CD4-positive, alpha-beta T cell (primary cell): ENCODE data around the gene CHID1. TPM values are rescaled to one million over a fixed set of nuclear protein-coding genes. Genes with fewer than 3 reads are reported as not detected.

Source experiments
- ATAC-seq: fragments of 200-7000 bp; cut with Tn5 transposase; one replicate; pipeline ENCODE4 v1.10.0; 2022; ENCODE audit warnings: mild to moderate bottlenecking; ENCODE audit not compliant: poor library complexity
- CTCF ChIA-PET: fragments of 350-600 bp; sonication (Branson Sonifier 250); formaldehyde crosslinking; loops from one replicate; lab custom pipeline; 2021; ENCODE audit warnings: antibody characterized with exemption, inconsistent platforms; lab: Charles Lee
- POLR2A ChIA-PET: fragments of 350-600 bp; sonication (Branson Sonifier 250); formaldehyde crosslinking; loops from one replicate; lab custom pipeline; 2021; ENCODE audit warnings: antibody characterized with exemption, inconsistent platforms; lab: Charles Lee
- DNase-seq, 14 experiments: peaks; one replicate each; pipeline ENCODE4 v3.0.0-alpha.2; 2013 to 2020; ENCODE audit warnings: mixed read lengths in 2 of 14
- H3K27ac ChIP-seq, 2 donors: one replicate each; pipeline versions ENCODE4 v1.5.1 to v1.7.0; 2013; ENCODE audit warnings: low read length in 2 of 2, low read depth in 1 of 2, mild to moderate bottlenecking in 1 of 2
- H3K27me3 ChIP-seq, 2 experiments: 1 replicate in 1 of 2; 2 replicates in 1 of 2; pipeline versions ENCODE4 v1.6.1 to v1.7.0; 2013; ENCODE audit warnings: low read length in 2 of 2, control low read depth in 1 of 2, mild to moderate bottlenecking in 1 of 2, moderate library complexity in 1 of 2; ENCODE audit not compliant: insufficient read depth in 2 of 2, control insufficient read depth in 1 of 2
- H3K36me3 ChIP-seq: one replicate; pipeline ENCODE4 v1.6.1; 2013; ENCODE audit warnings: low read length, control low read depth; ENCODE audit not compliant: insufficient read depth
- H3K4me1 ChIP-seq: one replicate; pipeline ENCODE4 v1.6.1; 2013; ENCODE audit warnings: low read length, control low read depth; ENCODE audit not compliant: insufficient read depth
- H3K4me3 ChIP-seq: one replicate; pipeline ENCODE4 v1.5.1; 2013; ENCODE audit warnings: mild to moderate bottlenecking, low read length, moderate library complexity
- H3K9me3 ChIP-seq, 2 experiments: 1 replicate in 1 of 2; 2 replicates in 1 of 2; pipeline versions ENCODE4 v1.6.1 to v1.7.0; 2013; ENCODE audit warnings: low read length in 2 of 2, mild to moderate bottlenecking in 2 of 2, control low read depth in 1 of 2, moderate library complexity in 1 of 2; ENCODE audit not compliant: control insufficient read depth in 1 of 2, insufficient read depth in 1 of 2
- H3K27ac Mint-ChIP-seq: one replicate; pipeline ENCODE4 v1.8.0; 2020; ENCODE audit warnings: mixed read lengths
- H3K27me3 Mint-ChIP-seq: one replicate; pipeline ENCODE4 v1.8.0; 2021; ENCODE audit warnings: mixed read lengths
- H3K36me3 Mint-ChIP-seq: one replicate; pipeline ENCODE4 v1.8.0; 2021; ENCODE audit warnings: low read depth, mixed read lengths
- H3K4me1 Mint-ChIP-seq: one replicate; pipeline ENCODE4 v1.8.0; 2021; ENCODE audit warnings: low read depth, mixed read lengths
- H3K4me3 Mint-ChIP-seq: one replicate; pipeline ENCODE4 v1.8.0; 2020; ENCODE audit warnings: mild to moderate bottlenecking, mixed read lengths
- H3K9me3 Mint-ChIP-seq: one replicate; pipeline ENCODE4 v1.8.0; 2020; ENCODE audit warnings: mixed read lengths
- CTCF ChIP-seq: fragments of 200-600 bp; IDR thresholded peaks from one replicate; pipeline ENCODE4 v1.8.0; 2022; ENCODE audit warnings: antibody characterized with exemption, mild to moderate bottlenecking
- intact Hi-C, 2 experiments: fragments of 100-400 bp; cut with DNase I in 1 of 2; cut with micrococcal nuclease in 1 of 2; formaldehyde crosslinking; loops; one replicate each; pipeline versions ENCODE4 v1.15.1 to v1.9.0; 2023 to 2025; cut with DNase I, micrococcal nuclease
- total RNA-seq, 174 experiments: library from RNA in 2 of 174; stranded (reverse) in 2 of 174; gene quantifications; one replicate each; pipeline ENCODE4 v1.2.3 and lab custom pipeline; 2021 to 2026

Gene CHID1
- total RNA-seq, 2 experiments from 2014 or later, result 17.1 to 22.8 TPM

- Mint-ChIP-seq H3K4me1 (peaks cover 6% of the 10 kb centered on the region), H3K27me3 (no peaks in the 10 kb centered on the region), H3K27ac (peak overlapping the region; percentile 39), H3K36me3 (peaks cover 22% of the 10 kb centered on the region), H3K9me3 (no peaks in the 10 kb centered on the region), H3K4me3 (peak overlapping the region; percentile 79)
- ATAC-seq (no peak), DNase-seq (peak in 1 of 14 experiments; percentile 42)
- Histone ChIP-seq H3K36me3 (peaks cover 22% of the 10 kb centered on the region), H3K27me3 (peaks cover 0 to 2% of the 10 kb centered on the region in 2 experiments), H3K4me1 (peaks cover 47% of the 10 kb centered on the region), H3K9me3 (no peaks in the 10 kb centered on the region), H3K4me3 (peak overlapping the region; percentile 91), H3K27ac (no peak overlapping the region)
- TF ChIP-seq CTCF, result no peak
- POLR2A ChIA-PET, result interaction anchor here (0.6 to 7.6 kb wide), 5 partner anchors 13 to 148 kb away, joined by 3 to 71 read pairs (median 10); partner anchors contain the start of genes CD151, CRACR2B, PNPLA2 and RPLP2
- intact Hi-C loops, result loop anchor here (2.0 to 10.0 kb wide), 5 partner anchors 34 to 732 kb away; partner anchors contain the start of genes AP2A2 (in 1 of the 2), DUSP8 (in 1 of the 2) and RPLP2 (in 1 of the 2)
- CTCF ChIA-PET, result interaction anchor here (1.4 kb wide), 1 partner anchor 24 kb away, joined by 4 read pairs; no protein-coding TSS in a partner anchor
These were observed 67.4 kb downstream of the CHID1 start for GRCh38 chr11:843086-843734.

DNA sequence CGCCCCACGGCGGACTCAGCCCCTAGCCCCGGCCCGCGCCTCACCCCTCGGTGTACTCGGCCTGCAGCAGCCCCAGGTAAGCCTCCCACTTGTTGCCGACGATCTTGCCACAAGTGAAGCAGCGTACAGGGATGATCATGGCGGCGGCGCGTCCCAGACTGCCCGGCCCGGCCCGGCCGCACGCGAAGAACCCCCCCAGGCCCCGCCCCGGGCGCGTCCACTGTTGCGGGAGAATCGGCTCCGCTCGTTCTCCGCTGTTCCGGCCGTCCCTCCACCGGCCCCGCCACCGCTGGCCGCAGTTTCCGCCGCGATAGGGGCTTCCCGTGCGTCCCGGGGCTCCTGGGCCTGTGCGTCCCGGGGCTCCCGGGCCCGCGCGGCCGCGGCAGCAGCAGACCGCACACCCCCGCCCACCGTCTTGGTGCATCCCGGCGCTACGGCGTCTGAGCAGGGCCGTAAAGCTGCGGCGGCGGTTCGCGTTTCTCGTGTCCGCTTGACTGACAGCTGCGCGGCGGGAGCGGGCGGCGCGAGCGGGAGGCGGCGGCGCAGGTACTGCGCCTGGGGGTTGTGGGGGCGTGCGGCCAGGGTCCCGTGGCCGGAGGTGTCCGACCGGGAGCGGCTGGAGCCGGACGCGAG is 68.1 kb downstream of the CHID1 start, which contains the start of the genes POLR2L and TSPAN4:
Gene POLR2L (minus strand): TSS at position 160 of the 633 bp plus-strand sequence. CDS start 21 bp downstream, at position 139.
Gene TSPAN4 (plus strand): TSS at position 483 of the 633 bp plus-strand sequence. CDS start 7,453 bp downstream, outside the sequence.
- TF ChIP-seq CTCF, result no peak
- no peaks in the 10 kb centered on the region for H3K9me3 ChIP-seq
- ChIA-PET POLR2A (interaction anchor here (0.6 to 7.6 kb wide), 5 partner anchors 12 to 147 kb away, joined by 3 to 71 read pairs (median 10); partner anchors contain the start of genes CD151, CRACR2B, PNPLA2 and RPLP2), CTCF (no interaction called here)
- intact Hi-C loops, result loop anchor here (1.0 to 10.0 kb wide), 6 partner anchors 22 to 732 kb away; partner anchors contain the start of genes AP2A2 (in 1 of the 2), DUSP8 (in 1 of the 2) and RPLP2 (in 1 of the 2)
- ATAC-seq, result peak; percentile 83
- H3K4me3 ChIP-seq, result peak within 1 kb of the TSS; percentile 91
- H3K4me1 Mint-ChIP-seq, result peaks cover 6% of the 10 kb centered on the region
- H3K27ac Mint-ChIP-seq, result peak within 1 kb of the TSS; percentile 55
- H3K36me3 ChIP-seq, result peaks cover 26% of the 10 kb centered on the region
- H3K27me3 Mint-ChIP-seq, result no peaks in the 10 kb centered on the region
- H3K4me1 ChIP-seq, result peaks cover 43% of the 10 kb centered on the region
- H3K4me3 Mint-ChIP-seq, result peak within 1 kb of the TSS; percentile 87
- no peaks in the 10 kb centered on the region for H3K9me3 Mint-ChIP-seq
- peak; percentile 76 to 94 (median 86) for DNase-seq
- peaks cover 0 to 2% of the 10 kb centered on the region in 2 experiments for H3K27me3 ChIP-seq
- H3K27ac ChIP-seq, result peak within 1 kb of the TSS in 1 of 2 donors; percentile 50
- peaks cover 22% of the 10 kb centered on the region for H3K36me3 Mint-ChIP-seq

DNA sequence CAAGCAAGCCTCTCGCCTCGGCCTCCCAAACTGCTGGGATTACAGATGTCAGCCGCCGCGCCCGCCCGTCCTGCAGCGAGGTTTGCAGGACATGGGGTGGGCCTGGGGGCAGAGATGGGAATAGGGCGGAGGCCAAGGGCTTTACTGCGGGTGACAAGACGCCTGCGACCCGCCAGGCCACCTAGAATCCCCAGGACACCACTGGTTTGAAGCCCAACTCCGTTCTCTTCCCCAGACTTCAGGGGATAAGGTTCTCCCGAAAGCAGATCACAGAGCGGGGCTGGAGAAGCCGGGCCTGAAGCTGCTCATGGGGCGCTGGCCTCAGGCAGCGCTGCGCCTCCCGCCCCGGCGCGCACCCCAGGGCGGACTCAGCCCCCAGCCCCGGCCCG is 68.6 kb downstream of the CHID1 start:
- ChIA-PET CTCF (no interaction called here), POLR2A (interaction anchor here (1.0 to 7.6 kb wide), 3 partner anchors 12 to 33 kb away, joined by 4 to 71 read pairs (median 49); partner anchors contain the start of genes CD151, CRACR2B, PNPLA2 and RPLP2)
- H3K36me3 ChIP-seq, result peaks cover 28% of the 10 kb centered on the region
- peaks cover 43% of the 10 kb centered on the region for H3K4me1 ChIP-seq
- TF ChIP-seq CTCF, result no peak
- Mint-ChIP-seq H3K4me1 (peaks cover 6% of the 10 kb centered on the region), H3K27me3 (no peaks in the 10 kb centered on the region), H3K9me3 (no peaks in the 10 kb centered on the region), H3K27ac (peak overlapping the region; percentile 42), H3K36me3 (peaks cover 22% of the 10 kb centered on the region), H3K4me3 (peak overlapping the region; percentile 87)
- no peak for DNase-seq
- H3K27ac ChIP-seq, result peak overlapping the region in 1 of 2 donors; percentile 50
- no peaks in the 10 kb centered on the region for H3K9me3 ChIP-seq
- peak overlapping the region; percentile 91 for H3K4me3 ChIP-seq
- peaks cover 0 to 2% of the 10 kb centered on the region in 2 experiments for H3K27me3 ChIP-seq
- intact Hi-C loops, result loop anchor here (1.0 to 10.0 kb wide), 6 partner anchors 22 to 733 kb away; partner anchors contain the start of genes AP2A2 (in 1 of the 2), DUSP8 (in 1 of the 2) and RPLP2 (in 1 of the 2)
- peak; percentile 45 for ATAC-seq
